Uterus (tissue), 4 donors: Measurements from ENCODE around the gene PPM1H. TPM values are rescaled to one million over a fixed set of nuclear protein-coding genes. Genes with fewer than 3 reads are reported as not detected.

ENCODE experiments used
- DNase-seq, 2 donors: peaks; one replicate each; pipeline ENCODE4 v3.0.0-alpha.2; 2019 to 2020
- H3K27ac ChIP-seq, 2 donors: fragments of 200-600 bp; sonication (generic); 1 replicate in 1 of 2; 2 replicates in 1 of 2; pipeline ENCODE4 v1.5.1; 2016 to 2018
- H3K27me3 ChIP-seq, 2 donors: fragments of 200-600 bp; sonication (generic); one replicate each; pipeline ENCODE4 v1.5.1; 2018 to 2019; ENCODE audit warnings: control low read depth in 1 of 2
- H3K36me3 ChIP-seq, 2 donors: fragments of 200-600 bp; sonication (generic); one replicate each; pipeline ENCODE4 v1.5.1; 2019; ENCODE audit warnings: control low read depth in 1 of 2
- H3K4me1 ChIP-seq, 2 donors: fragments of 200-600 bp; sonication (generic); one replicate each; pipeline ENCODE4 v1.5.1; 2018 to 2019; ENCODE audit warnings: control low read depth in 1 of 2
- H3K4me3 ChIP-seq, 2 donors: fragments of 200-600 bp; sonication (generic); 1 replicate in 1 of 2; 2 replicates in 1 of 2; pipeline ENCODE4 v1.5.1; 2018 to 2019; ENCODE audit warnings: mild to moderate bottlenecking in 1 of 2
- H3K9me3 ChIP-seq, 2 donors: fragments of 200-600 bp; sonication (generic); one replicate each; pipeline ENCODE4 v1.5.1; 2019; ENCODE audit warnings: control low read depth in 1 of 2
- POLR2A ChIP-seq, 2 donors: fragments of 450-650 bp; IDR thresholded peaks; one replicate each; pipeline ENCODE4 v1.6.1; 2016; ENCODE audit warnings: antibody characterized with exemption in 2 of 2, mild to moderate bottlenecking in 1 of 2, moderate library complexity in 1 of 2
- intact Hi-C: fragments of 100-400 bp; cut with DNase I; formaldehyde crosslinking; loops from one replicate; pipeline ENCODE4 v1.15.1; 2023; ENCODE audit warnings: low total_unique reads
- total RNA-seq, 4 donors: library from RNA; depleted of rRNA in 3 of 4; stranded (reverse); fragments of >200 nt in 3 of 4; gene quantifications; one replicate each; pipeline versions ENCODE4 v1.1.0 to v1.2.4, GENCODE V29; 2014 to 2023
- TF ChIP-seq, protein P1 (sequence below), 4 experiments: fragments of 200-600 bp in 2 of 4; fragments of 450-650 bp in 2 of 4; sonication (generic) in 2 of 4; IDR thresholded peaks; one replicate each; pipeline ENCODE4 v1.5.1; 2016 to 2019; ENCODE audit warnings: antibody characterized with exemption in 4 of 4, mild to moderate bottlenecking in 2 of 4, moderate library complexity in 1 of 4
- donor health status: DM: yes; HTN: yes; CAD: no.

Gene PPM1H
- total RNA-seq, 4 donors from 2014 or later, result 2.0 to 24.1 (median 6.6) TPM

- Histone ChIP-seq H3K27me3 (no peaks in the 10 kb centered on the region), H3K36me3 (no peaks in the 10 kb centered on the region), H3K27ac (no peak overlapping the region), H3K4me3 (no peak overlapping the region), H3K4me1 (no peaks in the 10 kb centered on the region), H3K9me3 (no peaks in the 10 kb centered on the region)
- intact Hi-C loops, result no loop called here
- no peak for DNase-seq
- TF ChIP-seq, protein P1, sequence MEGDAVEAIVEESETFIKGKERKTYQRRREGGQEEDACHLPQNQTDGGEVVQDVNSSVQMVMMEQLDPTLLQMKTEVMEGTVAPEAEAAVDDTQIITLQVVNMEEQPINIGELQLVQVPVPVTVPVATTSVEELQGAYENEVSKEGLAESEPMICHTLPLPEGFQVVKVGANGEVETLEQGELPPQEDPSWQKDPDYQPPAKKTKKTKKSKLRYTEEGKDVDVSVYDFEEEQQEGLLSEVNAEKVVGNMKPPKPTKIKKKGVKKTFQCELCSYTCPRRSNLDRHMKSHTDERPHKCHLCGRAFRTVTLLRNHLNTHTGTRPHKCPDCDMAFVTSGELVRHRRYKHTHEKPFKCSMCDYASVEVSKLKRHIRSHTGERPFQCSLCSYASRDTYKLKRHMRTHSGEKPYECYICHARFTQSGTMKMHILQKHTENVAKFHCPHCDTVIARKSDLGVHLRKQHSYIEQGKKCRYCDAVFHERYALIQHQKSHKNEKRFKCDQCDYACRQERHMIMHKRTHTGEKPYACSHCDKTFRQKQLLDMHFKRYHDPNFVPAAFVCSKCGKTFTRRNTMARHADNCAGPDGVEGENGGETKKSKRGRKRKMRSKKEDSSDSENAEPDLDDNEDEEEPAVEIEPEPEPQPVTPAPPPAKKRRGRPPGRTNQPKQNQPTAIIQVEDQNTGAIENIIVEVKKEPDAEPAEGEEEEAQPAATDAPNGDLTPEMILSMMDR (IDR thresholded peaks at IDR 0.05), result no peak
- TF ChIP-seq POLR2A (IDR thresholded peaks at IDR 0.05), result no peak
These were observed 155.5 kb downstream of the PPM1H start for GRCh38 chr12:62779488-62779887.

DNA sequence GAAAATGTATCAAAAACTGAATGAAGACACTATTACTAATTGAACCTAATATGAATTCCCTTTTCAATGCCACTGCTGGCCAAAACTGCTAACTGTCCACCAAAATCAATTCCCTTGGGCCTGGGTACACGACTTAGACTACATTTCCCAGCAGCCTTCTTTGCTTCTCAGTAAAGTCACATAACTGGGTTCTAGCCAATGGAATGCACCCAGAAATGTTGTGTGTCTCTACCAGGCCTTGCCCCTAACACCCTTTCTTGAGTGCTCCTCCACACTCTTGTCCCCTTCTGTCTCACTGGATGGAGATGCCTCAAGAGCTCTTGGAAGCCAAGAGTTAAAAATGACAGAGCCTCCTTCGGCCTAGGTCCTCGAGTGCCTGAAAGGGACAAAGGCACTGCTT lies 156.8 kb downstream of the PPM1H start:
- H3K9me3 ChIP-seq, result no peaks in the 10 kb centered on the region
- H3K27me3 ChIP-seq, result no peaks in the 10 kb centered on the region
- H3K4me1 ChIP-seq, result no peaks in the 10 kb centered on the region
- H3K4me3 ChIP-seq, result no peak overlapping the region
- H3K36me3 ChIP-seq, result no peaks in the 10 kb centered on the region
- DNase-seq, result no peak
- no peak for TF ChIP-seq POLR2A (IDR thresholded peaks at IDR 0.05)
- TF ChIP-seq, protein P1 (IDR thresholded peaks at IDR 0.05), result no peak
- intact Hi-C loops, result no loop called here
- H3K27ac ChIP-seq, result no peak overlapping the region

GRCh38 chr12:62776997-62777396 lies 158.0 kb downstream of the PPM1H start:
- TF ChIP-seq, protein P1 (IDR thresholded peaks at IDR 0.05), result no peak
- TF ChIP-seq POLR2A (IDR thresholded peaks at IDR 0.05), result no peak
- intact Hi-C loops, result no loop called here
- Histone ChIP-seq H3K9me3 (no peaks in the 10 kb centered on the region), H3K27me3 (no peaks in the 10 kb centered on the region), H3K4me3 (no peak overlapping the region), H3K27ac (no peak overlapping the region), H3K4me1 (no peaks in the 10 kb centered on the region), H3K36me3 (no peaks in the 10 kb centered on the region)
- DNase-seq, result no peak

DNA sequence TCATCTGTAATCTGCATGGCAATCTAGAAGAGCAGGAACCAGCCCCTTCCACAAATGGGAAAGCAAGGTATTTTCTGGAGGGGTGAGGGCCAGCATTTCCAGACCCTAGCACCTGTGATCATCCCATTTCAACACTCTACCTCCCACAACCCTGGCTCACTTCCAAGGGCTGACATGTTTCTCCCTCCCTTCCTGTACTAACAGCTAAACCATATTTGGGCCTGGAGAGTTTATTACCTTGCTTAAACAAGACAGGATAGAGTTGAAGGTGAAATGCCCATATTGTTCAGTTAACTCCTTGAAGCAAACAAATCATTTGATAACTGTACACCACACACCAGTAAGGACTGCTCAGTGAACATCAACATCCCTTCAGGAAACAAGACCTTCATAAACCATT lies 158.4 kb downstream of the PPM1H start:
- H3K27me3 ChIP-seq, result no peaks in the 10 kb centered on the region
- no peaks in the 10 kb centered on the region for H3K36me3 ChIP-seq
- intact Hi-C loops, result no loop called here
- no peak for DNase-seq
- H3K27ac ChIP-seq, result no peak overlapping the region
- no peaks in the 10 kb centered on the region for H3K4me1 ChIP-seq
- TF ChIP-seq, protein P1 (IDR thresholded peaks at IDR 0.05), result no peak
- TF ChIP-seq POLR2A (IDR thresholded peaks at IDR 0.05), result no peak
- H3K9me3 ChIP-seq, result no peaks in the 10 kb centered on the region
- H3K4me3 ChIP-seq, result no peak overlapping the region

DNA sequence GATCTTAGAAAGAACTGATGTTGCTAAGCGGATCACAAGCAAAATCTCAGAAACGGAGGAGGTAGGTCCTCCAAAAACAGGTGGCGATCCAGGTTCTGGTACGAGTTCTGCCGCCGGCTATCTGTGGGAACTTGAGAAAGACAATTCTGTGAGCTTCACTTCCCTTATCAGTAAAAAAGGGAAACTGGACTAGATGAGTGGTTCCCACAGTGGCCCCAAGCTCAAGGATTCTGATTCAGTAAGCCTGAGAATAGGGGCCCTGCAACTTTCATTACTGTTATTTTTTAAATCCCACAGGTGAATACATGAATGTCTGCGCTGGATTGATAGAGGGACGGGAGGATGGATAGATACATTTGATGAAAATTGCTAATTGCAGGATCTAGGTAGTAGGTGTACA lies 160.2 kb downstream of the PPM1H start:
- TF ChIP-seq POLR2A (IDR thresholded peaks at IDR 0.05), result no peak
- TF ChIP-seq, protein P1 (IDR thresholded peaks at IDR 0.05), result no peak
- no peak for DNase-seq
- no peak overlapping the region for H3K4me3 ChIP-seq

More for the DNA sequence above, 160.2 kb downstream of the PPM1H start:
- no peaks in the 10 kb centered on the region for H3K36me3 ChIP-seq
- intact Hi-C loops, result no loop called here
- no peaks in the 10 kb centered on the region for H3K4me1 ChIP-seq
- no peaks in the 10 kb centered on the region for H3K9me3 ChIP-seq
- H3K27me3 ChIP-seq, result no peaks in the 10 kb centered on the region
- no peak overlapping the region for H3K27ac ChIP-seq
